Esophagus (tissue), 2 donors: Measurements from ENCODE around the gene SH3TC1. TPM values are rescaled to one million over a fixed set of nuclear protein-coding genes. Genes with fewer than 3 reads are reported as not detected.
A peak's percentile ranks its signal among the peaks of the same experiment; 100 is the strongest.

Experiments
- H3K27ac ChIP-seq, 2 donors: one replicate each; pipeline ENCODE4 v1.5.1; 2013; ENCODE audit warnings: low read depth in 2 of 2, mild to moderate bottlenecking in 2 of 2, inconsistent platforms in 1 of 2, low read length in 1 of 2, moderate library complexity in 1 of 2
- H3K27me3 ChIP-seq, 2 donors: one replicate each; pipeline ENCODE4 v1.6.1; 2013; ENCODE audit warnings: low read length in 2 of 2, control low read depth in 1 of 2, mild to moderate bottlenecking in 1 of 2; ENCODE audit not compliant: insufficient read depth in 2 of 2, control insufficient read depth in 1 of 2
- H3K36me3 ChIP-seq, 2 donors: one replicate each; pipeline ENCODE4 v1.6.1; 2013; ENCODE audit warnings: low read length in 1 of 2; ENCODE audit not compliant: control insufficient read depth in 2 of 2, insufficient read depth in 2 of 2
- H3K4me1 ChIP-seq, 2 donors: one replicate each; pipeline ENCODE4 v1.6.1; 2013; ENCODE audit warnings: low read length in 1 of 2; ENCODE audit not compliant: control insufficient read depth in 2 of 2, insufficient read depth in 2 of 2
- H3K4me3 ChIP-seq, 2 donors: one replicate each; pipeline ENCODE4 v1.5.1; 2013; ENCODE audit warnings: low read length in 2 of 2, mild to moderate bottlenecking in 2 of 2, low read depth in 1 of 2, moderate library complexity in 1 of 2
- H3K9me3 ChIP-seq, 2 donors: one replicate each; pipeline ENCODE4 v1.6.1; 2013; ENCODE audit warnings: mild to moderate bottlenecking in 2 of 2, low read depth in 1 of 2, low read length in 1 of 2, moderate library complexity in 1 of 2; ENCODE audit not compliant: control insufficient read depth in 2 of 2, insufficient read depth in 1 of 2
- WGBS, 2 donors: extraction: QIAGEN DNeasy Blood & Tissue Kit; methylation state at CpG; one replicate each; pipeline ENCODE4 v1.1.7; 2013; 5-methylcytosine and 5-hydroxymethylcytosine counted together
- polyA plus RNA-seq, 2 donors: library from polyadenylated mRNA; stranded (reverse); fragments of 200-250 nt; gene quantifications; one replicate each; pipeline ENCODE4 v1.2.3, GENCODE V29; 2013
- donor health status: healthy with polysubstance abuse.
- donor health status: Bipolar disorder and iron deficiency.

The SH3TC1 gene
- polyA plus RNA-seq, 2 donors = 18.0 to 19.2 TPM

- WGBS, 2 donors = 74% methylated on average over 23 of the region's 23 CpGs
- Histone ChIP-seq H3K4me1 (peaks cover 3% of the 10 kb centered on the region in 2 donors), H3K27ac (no peak overlapping the region), H3K9me3 (no peaks in the 10 kb centered on the region), H3K27me3 (no peaks in the 10 kb centered on the region), H3K4me3 (no peak overlapping the region), H3K36me3 (no peaks in the 10 kb centered on the region)
Measured at GRCh38 chr4:8262637-8263322, 63.7 kb downstream of the SH3TC1 start.

DNA sequence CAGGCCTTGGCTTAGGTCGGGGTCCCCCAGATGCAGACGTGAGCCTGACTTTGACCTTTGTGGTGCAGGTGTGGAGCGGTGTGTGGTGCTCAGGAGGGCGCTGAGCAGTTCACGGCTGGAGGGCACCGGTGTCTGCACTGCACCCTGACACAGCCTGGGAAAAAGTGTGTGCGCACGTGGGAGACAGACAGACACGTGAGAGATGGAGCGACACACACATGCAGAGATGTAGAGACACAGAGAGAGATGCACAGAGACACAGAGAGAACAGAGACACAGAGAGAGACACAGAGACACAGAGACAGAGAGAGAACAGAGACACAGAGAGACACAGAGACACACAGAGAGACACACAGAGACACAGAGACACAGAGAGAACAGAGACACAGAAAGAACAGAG, 64.3 kb downstream of the SH3TC1 start:
- H3K27ac ChIP-seq = no peak overlapping the region
- no peaks in the 10 kb centered on the region for H3K36me3 ChIP-seq
- H3K4me1 ChIP-seq = peaks cover 3% of the 10 kb centered on the region in 2 donors
- WGBS, 2 donors = 81 to 87% methylated on average over 10 of the region's 10 CpGs
- H3K27me3 ChIP-seq = no peaks in the 10 kb centered on the region
- no peak overlapping the region for H3K4me3 ChIP-seq
- no peaks in the 10 kb centered on the region for H3K9me3 ChIP-seq

GRCh38 chr4:8264106-8264505, 65.0 kb downstream of the SH3TC1 start:
- Histone ChIP-seq H3K4me1 (peaks cover 3% of the 10 kb centered on the region in 2 donors), H3K36me3 (no peaks in the 10 kb centered on the region), H3K4me3 (no peak overlapping the region), H3K9me3 (no peaks in the 10 kb centered on the region), H3K27me3 (no peaks in the 10 kb centered on the region), H3K27ac (no peak overlapping the region)
- 84 to 85% methylated on average over 14 of the region's 14 CpGs for WGBS, 2 donors

DNA sequence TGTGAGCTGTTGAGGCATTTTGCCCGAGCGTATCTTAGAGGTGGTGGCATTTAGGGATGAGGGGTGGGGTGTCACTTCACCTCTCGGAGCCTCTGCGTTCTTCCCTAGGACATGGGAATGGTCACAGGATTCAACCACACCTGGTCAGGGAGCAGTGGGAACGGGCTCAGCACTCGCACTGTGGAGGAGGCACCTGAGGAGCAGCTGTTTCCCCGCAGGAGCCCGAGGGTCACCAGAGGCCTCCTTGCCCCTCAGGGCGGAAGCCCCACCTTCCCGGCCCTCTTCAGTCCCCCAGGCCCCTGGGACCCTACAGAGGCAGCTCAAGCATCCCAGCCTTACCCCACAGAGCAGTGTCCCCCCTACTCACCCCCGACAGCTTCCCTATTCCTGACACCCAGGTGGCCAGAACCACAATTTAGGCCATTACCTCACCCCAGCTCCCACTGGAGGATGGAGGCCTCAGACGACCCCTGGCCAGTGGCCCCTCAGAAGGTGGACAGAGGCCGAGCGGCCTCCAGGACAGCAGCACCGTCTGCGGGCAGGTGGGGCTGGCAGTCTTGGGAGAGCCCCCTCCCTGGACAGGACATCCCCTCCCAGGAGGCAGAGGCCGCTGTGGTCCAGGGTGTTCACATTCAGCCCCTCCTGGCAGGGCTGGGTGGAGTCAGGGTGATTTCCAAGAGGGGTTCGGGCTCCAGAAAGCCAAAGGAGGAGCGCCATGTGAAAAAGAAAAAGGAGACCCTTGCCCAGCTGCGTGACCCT, 66.3 kb downstream of the SH3TC1 start:
- no peaks in the 10 kb centered on the region for H3K27me3 ChIP-seq
- H3K4me3 ChIP-seq = no peak overlapping the region
- 76 to 80% methylated on average over 20 of the region's 20 CpGs for WGBS, 2 donors
- no peaks in the 10 kb centered on the region for H3K36me3 ChIP-seq
- peaks cover 5 to 8% of the 10 kb centered on the region in 2 donors for H3K4me1 ChIP-seq
- H3K27ac ChIP-seq = no peak overlapping the region
- H3K9me3 ChIP-seq = no peaks in the 10 kb centered on the region

DNA sequence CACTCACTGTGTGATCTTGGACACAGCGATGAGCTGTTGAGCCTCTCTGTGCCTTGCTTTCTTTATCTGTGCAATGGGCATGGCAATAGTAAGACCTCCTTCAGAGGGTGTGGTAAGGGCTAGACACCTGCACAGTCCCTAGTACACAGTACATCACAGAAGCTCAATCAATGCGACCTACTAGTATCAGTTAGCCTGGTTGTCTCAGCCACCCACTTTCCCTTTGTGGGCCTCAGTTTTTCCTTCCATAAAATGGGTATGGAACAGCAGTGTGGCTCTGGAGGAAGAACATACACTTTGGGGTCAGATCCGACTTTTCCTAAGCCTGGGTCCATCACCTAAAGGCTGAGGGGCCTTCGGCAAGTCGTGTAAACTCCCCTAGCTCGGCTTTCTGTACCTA, 67.0 kb downstream of the SH3TC1 start:
- Histone ChIP-seq H3K4me1 (peaks cover 3 to 5% of the 10 kb centered on the region in 2 donors), H3K27ac (no peak overlapping the region), H3K27me3 (peaks cover 0 to 3% of the 10 kb centered on the region in 2 donors), H3K9me3 (no peaks in the 10 kb centered on the region), H3K4me3 (no peak overlapping the region), H3K36me3 (no peaks in the 10 kb centered on the region)
- WGBS, 2 donors = 77 to 89% methylated on average over 6 of the region's 6 CpGs

- Histone ChIP-seq H3K27me3 (peaks cover 0 to 3% of the 10 kb centered on the region in 2 donors), H3K36me3 (no peaks in the 10 kb centered on the region), H3K9me3 (no peaks in the 10 kb centered on the region), H3K4me3 (no peak overlapping the region), H3K4me1 (peaks cover 3 to 5% of the 10 kb centered on the region in 2 donors), H3K27ac (no peak overlapping the region)
- 70 to 81% methylated on average over 8 of the region's 8 CpGs for WGBS, 2 donors
Measured at GRCh38 chr4:8266508-8266907, 67.4 kb downstream of the SH3TC1 start.

GRCh38 chr4:8267077-8267476, 68.0 kb downstream of the SH3TC1 start:
- Histone ChIP-seq H3K4me1 (peaks cover 4 to 5% of the 10 kb centered on the region in 2 donors), H3K27ac (peak overlapping the region in 1 of 2 donors; percentile 17), H3K4me3 (no peak overlapping the region), H3K9me3 (no peaks in the 10 kb centered on the region), H3K27me3 (peaks cover 0 to 3% of the 10 kb centered on the region in 2 donors), H3K36me3 (no peaks in the 10 kb centered on the region)
- 15 to 38% methylated on average over 13 of the region's 13 CpGs for WGBS, 2 donors

DNA sequence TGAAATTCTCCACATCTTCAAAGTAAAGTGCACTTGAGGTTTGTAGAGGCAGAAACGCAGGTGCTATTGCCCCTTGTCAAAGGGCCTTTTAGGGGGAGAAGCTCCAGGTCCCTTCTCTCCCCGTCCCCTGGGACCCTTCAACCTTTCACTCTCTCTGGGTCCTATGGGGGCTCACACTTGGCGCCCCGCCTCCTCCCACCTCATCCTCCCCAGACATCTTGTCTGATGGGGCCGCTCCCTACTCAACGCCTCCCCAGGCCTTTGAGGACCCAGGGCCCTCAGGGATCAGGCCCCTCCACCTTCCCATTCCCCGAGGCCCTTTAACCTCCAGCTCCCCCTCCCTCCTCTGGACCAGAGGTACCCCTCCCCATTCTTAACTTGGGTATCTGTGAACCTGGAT, 69.1 kb downstream of the SH3TC1 start:
- peaks cover 0 to 3% of the 10 kb centered on the region in 2 donors for H3K27me3 ChIP-seq
- H3K27ac ChIP-seq = no peak overlapping the region
- no peak overlapping the region for H3K4me3 ChIP-seq
- WGBS, 2 donors = 93 to 95% methylated on average over 7 of the region's 7 CpGs
- H3K36me3 ChIP-seq = no peaks in the 10 kb centered on the region
- H3K4me1 ChIP-seq = peaks cover 5 to 10% of the 10 kb centered on the region in 2 donors
- H3K9me3 ChIP-seq = no peaks in the 10 kb centered on the region

GRCh38 chr4:8268901-8269534, 69.9 kb downstream of the SH3TC1 start:
- H3K4me3 ChIP-seq = no peak overlapping the region
- H3K27me3 ChIP-seq = peaks cover 0 to 3% of the 10 kb centered on the region in 2 donors
- no peaks in the 10 kb centered on the region for H3K9me3 ChIP-seq
- peaks cover 5 to 10% of the 10 kb centered on the region in 2 donors for H3K4me1 ChIP-seq
- H3K36me3 ChIP-seq = no peaks in the 10 kb centered on the region
- 81 to 83% methylated on average over 25 of the region's 25 CpGs for WGBS, 2 donors
- H3K27ac ChIP-seq = peak overlapping the region in 1 of 2 donors; percentile 31
